Erythroblast (primary cell): ENCODE results near the gene ACTA2.
A peak's percentile ranks its signal among the peaks of the same experiment; 100 is the strongest.

ENCODE experiments used
- DNase-seq, 2 experiments: peaks; one replicate each; lab custom pipeline; 2025; lab: John Stamatoyannopoulos, UW
- GATA1 ChIP-seq: IDR thresholded peaks from 2 replicates; pipeline ENCODE4 v1.6.1; 2011; ENCODE audit warnings: low read depth, mild to moderate bottlenecking, control low read depth, low read length, moderate library complexity
- POLR2A ChIP-seq: IDR thresholded peaks from 2 replicates; pipeline ENCODE4 v1.6.1; 2011; ENCODE audit warnings: mild to moderate bottlenecking, low read length

The ACTA2 gene

DNA sequence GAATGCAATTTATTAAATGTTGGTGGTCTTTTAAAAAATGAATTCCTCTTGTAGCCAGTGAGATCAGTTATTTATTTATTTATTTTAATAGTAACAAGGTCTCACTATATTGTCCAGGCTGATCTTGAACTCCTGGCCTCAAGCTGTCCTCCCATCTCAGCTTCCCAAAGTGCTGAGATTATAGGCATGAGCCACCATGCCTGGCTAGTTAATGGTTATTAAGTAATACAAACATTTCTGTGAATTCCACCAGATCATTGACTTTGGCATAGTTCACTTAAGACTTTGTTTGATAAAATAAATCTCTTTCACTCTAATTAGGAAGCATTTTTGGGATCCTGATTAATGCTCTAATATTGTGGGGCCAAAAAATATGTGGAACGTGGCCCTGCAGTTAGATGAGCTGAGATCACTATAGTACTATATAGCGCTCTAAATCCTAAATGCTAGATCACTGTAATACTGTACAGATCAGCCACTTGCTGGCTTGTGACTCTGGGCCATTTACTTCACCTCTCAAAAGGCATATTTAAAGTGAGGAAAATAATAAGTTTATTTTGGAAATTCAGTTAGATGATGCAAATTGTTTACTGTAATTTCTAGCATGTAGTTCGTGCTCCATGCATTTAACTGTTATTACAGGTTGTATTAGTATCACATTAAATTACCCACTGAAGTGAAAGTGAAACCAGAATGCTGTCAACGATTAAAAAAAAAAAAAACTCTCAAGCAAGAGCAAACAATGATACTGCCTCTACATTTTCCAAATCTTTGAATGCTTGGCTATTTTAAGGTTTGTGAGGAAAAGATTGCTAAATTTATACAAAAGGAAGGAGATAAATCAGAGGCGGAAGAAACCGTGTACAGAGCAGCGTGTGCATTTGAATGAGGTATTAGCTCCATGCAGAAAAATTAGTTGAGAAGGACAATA is 22.1 kb upstream of the ACTA2 start:
- TF ChIP-seq POLR2A (no peak), GATA1 (no peak)
- peak; percentile 34 to 58 for DNase-seq

DNA sequence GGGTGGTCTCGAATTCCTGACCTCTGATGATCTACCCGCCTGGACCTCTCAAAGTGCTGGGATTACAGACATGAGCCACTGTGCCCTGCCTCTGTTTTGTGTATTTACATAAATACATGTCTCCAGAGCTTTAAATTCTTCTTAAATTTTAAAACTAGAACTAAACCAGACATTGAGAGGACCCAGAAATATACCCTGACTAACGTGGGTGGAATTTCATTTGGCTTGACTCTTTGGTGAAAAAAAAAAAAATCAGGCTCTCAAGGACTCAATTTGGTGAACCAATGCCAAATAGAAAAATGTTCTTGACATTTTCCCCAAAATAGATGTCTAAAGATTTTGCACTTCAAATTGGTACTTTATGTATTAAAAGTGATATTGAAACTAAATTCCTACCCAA is 21.4 kb upstream of the ACTA2 start:
- DNase-seq = no peak
- TF ChIP-seq GATA1 (no peak), POLR2A (no peak)

DNA sequence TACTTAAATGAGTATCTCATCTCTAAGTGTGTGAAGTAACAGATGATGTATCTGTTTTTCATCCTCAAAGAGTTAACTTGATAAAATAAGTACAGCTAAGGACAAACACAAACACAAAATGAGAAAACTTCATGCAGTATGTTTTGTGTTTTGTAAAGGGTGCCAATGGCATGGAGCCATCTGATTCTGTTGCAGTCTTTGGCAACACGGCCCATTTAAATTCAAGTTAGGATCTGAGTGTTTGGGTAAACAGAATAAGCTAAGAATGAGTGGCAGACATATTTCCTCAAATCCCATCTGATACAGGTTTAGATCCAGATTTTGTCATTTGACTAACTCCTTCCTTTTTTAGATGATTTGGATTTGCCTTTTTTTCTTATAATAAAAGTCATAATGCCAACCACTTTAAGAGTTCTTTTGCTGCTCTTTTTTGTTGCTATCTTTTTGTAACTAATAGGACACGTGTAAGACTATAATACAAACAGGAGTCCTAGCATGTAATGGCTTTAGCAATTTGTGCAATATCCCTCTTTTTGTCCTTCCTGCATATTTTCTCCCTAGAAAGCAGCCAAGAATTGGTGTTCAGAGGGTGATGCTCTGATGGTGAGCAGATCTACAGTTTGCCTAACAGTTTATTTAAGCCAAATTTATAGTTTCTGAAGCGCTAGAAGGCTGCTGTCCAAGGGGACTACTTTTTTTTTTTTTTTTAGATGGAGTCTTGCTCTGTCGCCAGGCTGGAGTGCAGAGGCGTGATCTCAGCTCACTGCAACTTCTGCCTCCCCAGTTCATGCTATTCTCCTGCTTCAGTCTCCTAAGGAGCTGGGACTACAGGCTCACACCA is 18.9 kb upstream of the ACTA2 start:
- DNase-seq = no peak
- no peak for TF ChIP-seq POLR2A
- TF ChIP-seq GATA1 = no peak

DNA sequence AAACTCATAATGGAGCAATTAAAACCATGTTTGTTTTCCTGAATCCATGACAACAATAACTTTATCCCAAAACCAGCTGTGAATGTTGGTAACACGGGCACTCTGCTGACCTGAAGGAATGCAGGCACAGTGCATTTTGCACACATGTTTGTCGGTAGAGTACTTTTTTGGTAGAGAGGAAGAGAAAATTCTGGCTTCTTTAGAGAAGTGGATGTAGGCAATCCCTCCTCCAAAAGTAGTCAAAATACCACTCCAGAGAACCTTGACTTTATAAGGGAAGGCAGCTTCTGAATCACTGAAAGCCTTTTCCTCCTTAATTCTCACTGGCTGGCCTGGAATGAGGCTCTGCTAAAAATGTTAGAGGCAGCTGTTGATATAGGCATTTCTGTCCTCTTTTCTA is 15.8 kb upstream of the ACTA2 start:
- DNase-seq = no peak

DNA sequence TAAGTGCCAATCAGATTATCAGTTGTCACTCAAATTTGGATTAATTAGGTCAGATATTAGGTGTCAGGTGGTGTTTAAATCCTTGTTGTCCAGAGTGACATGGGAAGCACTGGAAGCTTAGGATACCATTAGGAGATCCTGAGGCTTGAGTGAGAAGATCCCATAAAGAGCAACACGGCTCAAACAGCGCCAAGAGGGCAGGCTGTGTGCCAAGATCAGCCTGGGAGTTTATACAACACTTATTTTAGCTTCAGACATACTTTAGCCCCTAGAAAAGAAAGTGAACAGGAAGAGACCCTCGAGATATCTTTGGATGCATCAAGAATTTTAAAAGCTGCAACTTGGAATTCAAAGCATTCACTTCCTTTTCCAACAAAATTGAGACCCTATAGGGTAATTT is 14.2 kb upstream of the ACTA2 start:
- no peak for DNase-seq
- TF ChIP-seq GATA1 (no peak), POLR2A (no peak)

More for the DNA sequence above, 15.8 kb upstream of the ACTA2 start:
- TF ChIP-seq POLR2A = no peak
- no peak for TF ChIP-seq GATA1

DNA sequence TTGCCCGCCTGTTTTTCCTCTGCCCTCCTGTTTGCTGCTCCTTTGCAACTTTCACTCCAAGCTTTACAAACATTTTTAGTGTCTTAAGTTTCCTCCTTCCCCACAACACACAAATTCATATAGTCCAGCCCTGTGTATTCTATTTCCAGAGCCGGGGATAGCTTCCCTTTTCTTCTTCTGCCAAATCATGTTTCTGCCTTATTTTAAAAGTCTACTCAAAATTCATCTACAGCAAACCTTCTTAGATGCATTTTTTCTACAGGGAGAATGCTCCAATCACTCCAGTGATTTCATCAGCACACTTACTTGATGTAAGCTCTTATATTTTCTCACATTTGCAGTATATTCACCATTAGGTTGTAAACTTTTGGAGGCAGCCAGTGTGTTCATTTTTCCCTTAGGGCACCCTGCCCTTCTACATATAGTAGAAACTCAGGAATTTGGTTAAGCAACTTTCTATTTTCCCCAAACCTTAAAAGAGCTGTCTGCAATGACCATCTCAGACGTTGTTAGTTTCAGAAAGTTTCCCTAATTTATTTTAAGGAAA is 12.4 kb upstream of the ACTA2 start:
- TF ChIP-seq GATA1 (no peak), POLR2A (no peak)
- DNase-seq = no peak

DNA sequence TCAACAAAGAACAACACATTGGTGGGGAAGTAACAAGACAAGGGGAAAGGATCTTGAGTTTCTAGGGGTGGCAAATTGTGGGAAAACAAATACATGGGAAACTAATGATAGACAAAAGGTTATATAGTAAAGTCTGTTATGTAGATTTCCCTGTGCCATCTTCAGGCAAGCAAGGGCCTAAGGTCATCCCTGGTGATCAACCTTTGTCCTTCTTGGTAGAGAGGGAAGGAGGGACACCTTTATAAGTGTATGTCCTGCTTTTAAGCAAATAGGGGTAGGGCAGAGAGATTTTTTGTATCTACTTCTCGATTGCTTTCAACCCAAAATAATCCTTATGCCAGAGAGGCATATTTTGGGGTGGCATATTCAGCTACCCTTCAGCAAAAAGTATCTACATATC is 11.8 kb upstream of the ACTA2 start:
- DNase-seq = no peak
- TF ChIP-seq GATA1 (no peak), POLR2A (no peak)

DNA sequence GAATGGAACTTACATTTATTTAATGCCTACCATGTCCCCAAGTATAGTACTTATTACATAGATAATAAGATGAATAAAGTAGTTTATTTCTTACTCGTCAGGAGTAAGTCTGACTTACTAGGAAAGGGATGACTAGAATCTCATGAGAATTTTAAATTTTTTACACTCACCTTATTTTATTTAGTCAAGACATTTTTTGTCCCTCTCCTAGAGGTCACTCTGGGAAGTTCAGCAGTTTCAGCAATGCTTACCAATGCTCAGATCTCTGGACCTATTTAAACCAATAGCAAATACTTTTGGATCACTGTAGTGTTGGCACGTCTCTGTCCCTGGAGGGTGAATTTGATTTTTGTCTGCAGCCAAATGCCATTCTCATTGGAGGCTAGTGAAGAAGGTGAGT is 10.7 kb upstream of the ACTA2 start:
- no peak for DNase-seq
- no peak for TF ChIP-seq GATA1
- no peak for TF ChIP-seq POLR2A

DNA sequence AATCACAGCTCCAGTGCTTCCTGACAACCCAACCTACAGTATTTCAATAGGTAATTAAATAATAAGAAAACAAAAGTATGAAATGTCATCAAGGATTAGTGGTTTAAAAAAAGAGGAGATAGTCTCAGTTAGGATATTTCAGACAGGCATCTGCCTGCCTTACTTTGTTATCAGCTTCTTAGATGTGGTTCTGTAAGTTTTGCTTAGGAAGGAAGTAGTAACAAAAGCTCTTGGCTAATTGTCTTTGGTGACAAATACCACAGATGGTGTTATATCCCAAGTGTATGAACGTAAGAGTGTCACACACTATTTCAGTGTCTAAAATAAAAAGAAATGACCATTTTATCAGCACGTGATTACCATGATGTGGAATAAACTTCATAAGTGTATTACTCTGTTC is 9.8 kb upstream of the ACTA2 start:
- no peak for DNase-seq
- TF ChIP-seq GATA1 (no peak), POLR2A (no peak)

DNA sequence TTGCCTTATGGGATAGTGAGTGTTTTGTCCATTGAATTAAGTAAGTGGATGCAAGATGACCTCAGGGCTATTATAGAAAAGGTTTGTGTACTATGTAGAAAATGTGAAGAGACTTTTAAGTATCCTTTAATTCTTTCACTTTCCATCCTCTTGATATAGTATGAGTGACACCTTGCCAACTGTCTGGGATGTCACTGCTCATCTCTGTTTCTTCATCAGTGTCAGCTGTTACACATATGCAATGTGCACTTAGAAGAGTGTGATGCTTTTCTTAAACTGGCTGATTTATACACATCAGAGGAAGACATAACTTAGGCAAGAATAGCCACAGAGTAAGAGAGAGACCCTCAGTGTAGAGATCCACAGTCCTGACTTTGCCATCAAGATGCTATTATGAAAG is 8.7 kb upstream of the ACTA2 start:
- no peak for DNase-seq
- TF ChIP-seq GATA1 = no peak
- TF ChIP-seq POLR2A = no peak

DNA sequence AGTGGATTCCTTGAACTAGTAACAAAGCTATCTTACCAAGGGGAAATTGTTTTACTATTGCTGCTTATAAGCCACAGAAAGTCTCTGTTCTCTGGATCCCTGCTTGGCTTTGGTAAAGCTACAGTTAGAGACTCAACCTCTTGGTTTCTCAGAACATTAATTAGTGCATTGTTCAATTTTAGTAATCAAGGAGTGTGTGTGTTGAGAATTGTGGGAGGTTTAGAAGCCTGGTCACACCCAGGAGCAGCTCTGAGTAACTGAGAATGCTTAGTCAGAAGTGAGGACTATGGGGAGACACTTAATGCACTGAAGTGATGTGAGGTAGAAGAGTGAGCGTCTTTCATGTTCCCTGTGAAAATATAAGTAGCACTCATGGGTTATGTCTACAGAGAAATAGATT is 8.2 kb upstream of the ACTA2 start:
- TF ChIP-seq GATA1 (no peak), POLR2A (no peak)
- DNase-seq = no peak

DNA sequence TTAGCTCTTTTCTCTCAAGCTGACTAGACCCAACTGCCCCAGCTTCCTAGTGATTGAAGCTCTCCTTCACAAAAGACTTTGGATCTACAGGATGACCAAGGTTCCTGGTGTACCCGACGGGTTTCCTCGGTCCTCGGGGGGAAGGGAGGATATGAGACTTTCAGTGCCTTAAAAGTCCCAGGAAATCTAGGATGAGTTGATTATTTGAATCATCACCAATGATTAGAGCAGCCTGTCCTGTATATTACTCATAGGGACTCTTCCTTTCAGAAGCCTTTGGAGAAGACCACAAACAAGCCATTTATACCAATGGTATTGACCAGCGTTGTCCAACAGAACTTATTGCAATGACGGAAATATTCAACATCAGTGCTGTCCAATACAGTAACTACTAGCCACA is 6.1 kb upstream of the ACTA2 start:
- DNase-seq = no peak
- TF ChIP-seq GATA1 = no peak
- TF ChIP-seq POLR2A = no peak

DNA sequence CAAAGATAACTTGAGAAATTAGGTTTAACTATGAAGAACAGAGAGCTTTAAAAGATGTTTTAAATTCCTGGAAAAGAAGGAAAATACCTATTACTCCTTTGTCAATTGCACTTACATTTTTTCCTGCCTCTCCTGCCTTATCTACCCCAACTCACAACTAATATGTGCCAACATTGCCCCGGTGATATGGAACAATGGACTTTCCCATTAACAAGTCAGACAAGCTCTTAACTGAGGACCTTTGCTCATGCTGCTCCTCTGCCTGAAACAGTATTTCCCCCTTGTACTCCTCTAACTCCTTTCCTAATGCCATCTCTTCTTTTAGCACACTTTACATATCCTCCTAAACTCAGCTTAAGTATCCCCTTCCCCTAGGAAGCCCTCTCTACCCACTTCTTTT is 4.8 kb upstream of the ACTA2 start:
- no peak for DNase-seq
- TF ChIP-seq GATA1 (no peak), POLR2A (no peak)
